H1 (cell line): ENCODE data around the gene MICALL1. TPM values are rescaled to one million over a fixed set of nuclear protein-coding genes. Genes with fewer than 3 reads are reported as not detected.

Source experiments
- BACH1 ChIP-seq: IDR thresholded peaks from 2 replicates; pipeline ENCODE4 v1.6.1; 2012; ENCODE audit warnings: low read length, improper control_type of control experiment
- EP300 ChIP-seq, 2 experiments: IDR thresholded peaks; 1 replicate in 1 of 2; 2 replicates in 1 of 2; pipeline ENCODE4 v1.6.1; 2011 to 2012; ENCODE audit warnings: low read depth in 2 of 2, low read length in 2 of 2, mild to moderate bottlenecking in 2 of 2, borderline replicate concordance in 1 of 2, inconsistent platforms in 1 of 2, moderate library complexity in 1 of 2
- KDM5A ChIP-seq: fragments of 200-600 bp; IDR thresholded peaks from 2 replicates; pipeline ENCODE4 v1.7.1; 2012; ENCODE audit warnings: mild to moderate bottlenecking, low read length, inconsistent platforms, mixed read lengths
- NANOG ChIP-seq: IDR thresholded peaks from 2 replicates; pipeline ENCODE4 v1.6.1; 2011; ENCODE audit warnings: low read length, low read depth, mild to moderate bottlenecking, inconsistent platforms; ENCODE audit not compliant: insufficient read depth, poor library complexity, severe bottlenecking
- PHF8 ChIP-seq: fragments of 200-600 bp; sonication (generic); conservative IDR thresholded peaks from 2 replicates; pipeline ENCODE4 v1.7.1; 2012; ENCODE audit warnings: low read depth, mild to moderate bottlenecking, inconsistent platforms, low read length, moderate library complexity
- SIRT6 ChIP-seq: IDR thresholded peaks from one replicate; pipeline ENCODE4 v1.7.1; 2012; ENCODE audit warnings: low read length, inconsistent platforms
- SP1 ChIP-seq: IDR thresholded peaks from 2 replicates; pipeline ENCODE4 v1.6.1; 2011; ENCODE audit warnings: low read depth, low read length
- TAF1 ChIP-seq: IDR thresholded peaks from 2 replicates; pipeline ENCODE4 v1.6.1; 2011; ENCODE audit warnings: mild to moderate bottlenecking, low read depth, low read length
- polyA plus RNA-seq, 7 experiments: library from polyadenylated mRNA; depleted of rRNA in 3 of 7; stranded (reverse) in 5 of 7; unstranded in 2 of 7; fragments of >200 nt in 5 of 7; fragments of 200-250 nt in 2 of 7; gene quantifications; 1 replicate in 5 of 7; 2 replicates in 1 of 7; 4 replicates in 1 of 7; pipeline versions ENCODE4 v1.2.1 to v1.2.3, GENCODE V29; 2011 to 2013; ENCODE audit warnings: missing spikeins in 2 of 7, mixed read lengths in 2 of 7
- total RNA-seq: library from RNA; stranded (reverse); fragmentation: NEBNext Ultra II Directional; extraction: Animal tissue kit (Norgen Biotek cat#: 25700); gene quantifications from 2 replicates; pipeline ENCODE4 v1.2.1, GENCODE V29; 2021
- TF ChIP-seq, protein P1 (sequence below): IDR thresholded peaks from 2 replicates; pipeline ENCODE4 v1.6.1; 2012; ENCODE audit warnings: inconsistent platforms

MICALL1 gene
- total and polyA plus RNA-seq, 2 of the 8 experiments (the other 6 are each of a cell fraction or from before 2014, with no cell fraction given) = 17.7 to 32.1 TPM

DNA sequence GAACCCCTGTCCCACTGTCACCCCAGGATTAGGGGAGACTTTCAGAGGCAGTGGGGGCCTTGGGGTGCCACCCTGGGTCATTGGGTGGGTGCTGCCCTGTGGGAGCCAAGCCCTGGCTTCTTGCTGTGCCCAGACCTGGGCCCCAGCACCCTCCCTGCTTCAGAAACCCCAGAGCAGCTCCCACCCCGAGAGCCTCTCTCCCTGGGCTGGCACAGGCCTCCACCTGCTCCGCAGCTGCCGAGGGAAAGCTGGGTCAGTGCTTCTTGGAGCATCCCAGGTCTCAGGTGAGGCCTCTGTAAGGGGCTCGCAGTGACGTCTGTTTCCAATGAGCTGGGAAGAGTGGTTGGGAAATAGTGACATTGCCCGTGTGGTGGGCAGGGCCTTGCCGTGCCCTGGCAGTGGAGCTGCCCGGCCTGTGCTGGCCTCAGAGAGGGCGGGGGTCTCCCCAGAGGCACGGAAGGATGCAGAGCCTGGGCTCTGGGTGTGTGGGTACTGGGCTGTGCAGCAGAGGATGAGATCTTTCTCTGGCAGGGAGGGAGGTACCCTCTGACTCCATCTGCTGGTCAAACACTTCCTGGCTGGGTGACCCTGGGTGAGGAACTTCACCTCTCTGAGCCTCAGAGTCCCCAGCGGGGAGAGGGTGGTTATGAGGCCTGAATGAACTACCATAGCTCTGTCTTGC is 24.3 kb downstream of the MICALL1 start (continued):
- TF ChIP-seq PHF8 = no peak
- no peak for TF ChIP-seq EP300 (IDR thresholded peaks at IDR 0.05; ENCODE audit: borderline replicate concordance in 1 of 2, low read depth in 2 of 2, low read length in 2 of 2)
- TF ChIP-seq NANOG = no peak
- TF ChIP-seq SP1 = no peak
- TF ChIP-seq SIRT6 = no peak
- no peak for TF ChIP-seq KDM5A
- TF ChIP-seq, protein P1, sequence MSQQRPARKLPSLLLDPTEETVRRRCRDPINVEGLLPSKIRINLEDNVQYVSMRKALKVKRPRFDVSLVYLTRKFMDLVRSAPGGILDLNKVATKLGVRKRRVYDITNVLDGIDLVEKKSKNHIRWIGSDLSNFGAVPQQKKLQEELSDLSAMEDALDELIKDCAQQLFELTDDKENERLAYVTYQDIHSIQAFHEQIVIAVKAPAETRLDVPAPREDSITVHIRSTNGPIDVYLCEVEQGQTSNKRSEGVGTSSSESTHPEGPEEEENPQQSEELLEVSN = no peak
- no peak for TF ChIP-seq BACH1
- no peak for TF ChIP-seq TAF1
